ENCODE data around the gene PPID. TPM values are rescaled to one million over a fixed set of nuclear protein-coding genes. Genes with fewer than 3 reads are reported as not detected.

The PPID gene
- total RNA-seq: 30.1 TPM

DNA sequence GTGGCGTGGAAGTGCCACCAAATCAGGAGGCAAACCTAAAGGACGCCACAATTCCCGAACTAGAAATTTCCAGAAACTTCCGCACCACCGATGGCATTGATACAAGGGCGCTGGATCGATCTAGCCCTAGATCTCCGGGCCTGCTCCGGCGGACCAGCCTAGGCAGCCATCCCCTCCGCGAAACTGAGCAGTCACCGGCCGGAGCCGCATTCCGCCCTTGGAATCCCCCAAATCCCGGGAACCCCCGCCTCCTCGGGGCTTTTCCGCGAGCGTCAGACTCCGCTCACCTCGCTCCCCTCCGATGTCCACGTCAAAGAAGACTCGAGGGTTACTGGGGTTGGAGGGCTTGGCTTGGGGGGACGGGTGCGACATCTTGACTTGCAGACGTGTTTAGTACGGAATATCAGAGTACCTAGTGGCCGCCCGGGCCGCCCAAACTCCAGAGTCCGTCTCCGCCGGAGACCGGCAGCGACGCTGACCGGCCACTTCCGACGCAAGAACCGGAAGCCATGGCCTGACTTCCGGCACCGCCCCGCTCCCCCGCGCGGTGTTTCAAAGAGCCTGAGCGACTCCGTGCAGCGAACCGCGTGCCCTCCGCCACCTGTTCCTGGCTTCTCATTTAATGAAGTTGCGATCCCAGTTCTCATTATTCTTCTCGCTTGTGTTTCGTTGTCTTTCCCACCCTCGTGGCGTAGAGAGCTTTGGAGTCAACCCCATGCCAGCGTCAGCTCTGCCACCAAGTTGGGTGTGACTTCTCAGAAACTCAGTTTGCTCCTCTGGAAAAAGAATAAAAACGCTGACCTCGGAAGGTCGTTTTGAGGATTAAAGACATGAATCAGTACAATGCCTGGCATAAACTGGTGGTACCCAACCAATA lies at the start of gene PPID:
Gene PPID (minus strand): TSS at position 480 of the 877 bp plus-strand sequence. CDS start 108 bp downstream, at position 372.

GRCh38 chr4:158768555-158769174 lies 45.5 kb upstream of the PPID start, which contains the start of gene FNIP2:
Gene FNIP2, plus strand, starts transcription at chr4:158769026. Its CDS starts 187 bp downstream, at chr4:158769213.

DNA sequence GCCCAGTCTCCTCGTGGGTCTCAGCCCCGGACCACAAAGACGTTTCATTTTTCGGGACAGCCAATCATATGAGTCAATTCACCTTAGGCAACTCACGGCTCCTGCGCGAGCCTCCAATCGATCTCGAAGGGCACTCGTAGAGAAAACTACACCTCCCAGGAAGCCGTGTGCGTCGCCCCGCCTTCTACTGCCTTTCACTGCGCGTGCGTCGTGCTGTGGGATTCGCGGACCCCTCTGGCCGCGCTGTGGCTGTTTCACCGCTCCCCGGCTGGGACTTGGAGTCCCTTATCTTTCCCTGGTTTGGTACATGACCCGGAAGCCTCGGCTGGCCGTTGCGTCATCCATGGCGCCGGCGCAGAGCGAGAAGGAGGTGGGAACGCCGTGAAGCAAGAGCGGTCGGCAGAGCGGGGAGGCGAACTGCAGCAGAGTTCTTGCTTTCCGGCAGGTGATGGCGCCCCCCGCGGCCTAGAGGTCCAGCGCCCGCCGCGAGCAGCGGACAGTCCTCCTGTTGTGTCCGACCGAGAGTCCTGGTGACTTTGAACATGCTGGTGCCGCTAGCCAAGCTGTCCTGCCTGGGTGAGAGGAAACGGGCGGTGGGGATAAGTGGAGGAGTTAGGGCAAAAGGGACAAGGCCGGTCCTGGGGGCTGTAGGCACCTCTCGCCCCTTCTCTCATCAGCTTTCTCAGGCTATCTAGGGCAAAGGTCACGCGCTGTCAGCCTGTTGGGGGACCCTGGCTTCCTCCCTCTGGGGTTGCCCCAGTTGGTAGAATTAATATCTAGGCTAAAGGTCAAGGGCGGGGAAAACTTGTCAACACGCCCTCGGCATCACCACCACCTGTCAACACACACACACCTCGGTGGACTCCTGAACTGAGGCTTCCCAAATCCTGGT lies 51.0 kb downstream of the PPID start, which contains the start of gene ETFDH:
Gene ETFDH (plus strand): TSS at position 382 of the 892 bp plus-strand sequence. CDS start 161 bp downstream, at position 543.

GRCh38 chr4:158671665-158671914 lies 51.6 kb downstream of the PPID start, which contains the start of gene C4orf46:
Gene C4orf46, minus strand, starts transcription at chr4:158671887. Its CDS starts 86 bp downstream, at chr4:158671801.

Small RNA genes lying within 50 kb of the gene (small RNA-seq; reads per million reads assigned to genes)
- gene RF00012 (ENCODE audit: low replicate concordance): not detected

Other genes starting within 250 kb of the PPID start
- 0.58 TPM for gene RXFP1, start 201.5 kb downstream of the PPID start, total RNA-seq
- 27.3 TPM for gene C4orf46, start 51.5 kb downstream of the PPID start, total RNA-seq
- 33.1 TPM for gene ETFDH, start 51.1 kb downstream of the PPID start, total RNA-seq
- 115 TPM for gene FNIP2, start 45.6 kb upstream of the PPID start, total RNA-seq